ENCODE results near the gene PACS2.
A peak's percentile ranks its signal among the peaks of the same experiment; 100 is the strongest.
"Not testable (repeated sequence)": the region's sequence is repeated elsewhere in the genome, so short reads cannot be mapped to it uniquely, and the experiment has no call there.

PACS2 gene

GRCh38 chr14:105290621-105291346 lies 23.8 kb upstream of the PACS2 start:
- peak; percentile 27 for DNase-seq

- DNase-seq, result peak; percentile 18
Measured at GRCh38 chr14:105292826-105293711, 21.5 kb upstream of the PACS2 start.

GRCh38 chr14:105294142-105294597 lies 20.4 kb upstream of the PACS2 start:
- peak; percentile 11 for DNase-seq

GRCh38 chr14:105297311-105297710 lies 17.2 kb upstream of the PACS2 start:
- DNase-seq, result not testable (repeated sequence)

- DNase-seq, result no peak
Measured at GRCh38 chr14:105299654-105300541, 14.7 kb upstream of the PACS2 start.

GRCh38 chr14:105300542-105301102 lies 13.9 kb upstream of the PACS2 start, which contains the start of gene BRF1:
BRF1 (minus strand) TSS chr14:105301001; CDS start chr14:105300629, 372 bp downstream.
- peak; percentile 94 for DNase-seq

- peak; percentile 98 for DNase-seq
Measured at GRCh38 chr14:105301103-105301914, 13.2 kb upstream of the PACS2 start.

- not testable (repeated sequence) for DNase-seq
Measured at GRCh38 chr14:105301915-105302249, 12.7 kb upstream of the PACS2 start.

- DNase-seq, result no peak
Measured at GRCh38 chr14:105303949-105304348, 10.6 kb upstream of the PACS2 start.

- DNase-seq, result no peak
Measured at GRCh38 chr14:105304565-105304964, 10.0 kb upstream of the PACS2 start.

- DNase-seq, result peak; percentile 13
Measured at GRCh38 chr14:105305345-105305744, 9.2 kb upstream of the PACS2 start.

- no peak for DNase-seq
Measured at GRCh38 chr14:105305791-105306190, 8.8 kb upstream of the PACS2 start.

- DNase-seq, result no peak
Measured at GRCh38 chr14:105307052-105307727, 7.4 kb upstream of the PACS2 start.

- no peak for DNase-seq
Measured at GRCh38 chr14:105309371-105309770, 5.2 kb upstream of the PACS2 start.

GRCh38 chr14:105311838-105312237 lies 2.7 kb upstream of the PACS2 start:
- no peak for DNase-seq

- DNase-seq, result no peak
Measured at GRCh38 chr14:105312973-105313372, 1.6 kb upstream of the PACS2 start.

- DNase-seq, result peak; percentile 23
Measured at GRCh38 chr14:105313381-105314286, 914 bp upstream of the PACS2 start.

GRCh38 chr14:105315211-105315721 lies 718 bp downstream of the PACS2 start:
- DNase-seq, result peak; percentile 11

GRCh38 chr14:105315941-105316576 lies 1.5 kb downstream of the PACS2 start:
- no peak for DNase-seq

Data from suppressor macrophage treated with lipopolysaccharide for 4 hours (primary cell).